DOHH2 (cell line): ENCODE results near the gene ACBD5.

Experiments used
- CTCF ChIP-seq: fragments of 200-600 bp; sonication (generic); IDR thresholded peaks from one replicate; pipeline ENCODE4 v1.5.1; 2014; ENCODE audit warnings: antibody characterized with exemption, mild to moderate bottlenecking, low read depth, low read length; ENCODE audit not compliant: poor library complexity, severe bottlenecking
- EZH2phosphoT487 ChIP-seq: fragments of 200-600 bp; sonication (generic); IDR thresholded peaks from 2 replicates; pipeline ENCODE4 v1.6.1; 2017; ENCODE audit warnings: borderline replicate concordance, mild to moderate bottlenecking, antibody characterized with exemption, low read length, moderate library complexity, mixed read lengths

- TF ChIP-seq CTCF, result no peak
- TF ChIP-seq EZH2phosphoT487, result no peak
Observed at GRCh38 chr10:27190508-27190907, 50.1 kb downstream of the ACBD5 start.
